ENCODE results near the gene DRAM1.

GRCh38 chr12:101963697-101964096 lies 86.3 kb downstream of the DRAM1 start:
- TF ChIP-seq POLR2A (IDR thresholded peaks at IDR 0.05; ENCODE audit: low read depth), result no peak
- TF ChIP-seq CTCF (IDR thresholded peaks at IDR 0.05), result no peak
- no peak for TF ChIP-seq POLR2AphosphoS5 (IDR thresholded peaks at IDR 0.05)
